ENCODE measurements around the gene C17orf113.

- no peak for TF ChIP-seq FOXP2 (optimal IDR thresholded peaks at IDR 0.05; ENCODE audit: borderline replicate concordance, extremely low read depth, extremely low read length, insufficient read depth)
- TF ChIP-seq REST (IDR thresholded peaks at IDR 0.05; ENCODE audit: insufficient read depth in 1 of 2, low read depth in 2 of 2, low read length in 2 of 2): no peak
Measured at GRCh38 chr17:42017866-42018200, 32.6 kb downstream of the C17orf113 start.

Measured in PFSK-1 (cell line).